Measurements from ENCODE around the gene RRAGC. TPM values are rescaled to one million over a fixed set of nuclear protein-coding genes. Genes with fewer than 3 reads are reported as not detected.

Gene RRAGC
- total RNA-seq, 1 donor from 2014 or later: 21.1 TPM

- DNase-seq (ENCODE audit: low spot score in 2 of 2, unreplicated experiment in 2 of 2): no peak
- Mint-ChIP-seq H3K36me3 (no peaks in the 10 kb centered on the region), H3K27me3 (ENCODE audit: low read depth) (peaks cover 86% of the 10 kb centered on the region), H3K4me1 (peaks cover 24% of the 10 kb centered on the region), H3K9me3 (no peaks in the 10 kb centered on the region), H3K27ac (no peak overlapping the region), H3K4me3 (peak overlapping the region; percentile 31)
- TF ChIP-seq, protein P1, sequence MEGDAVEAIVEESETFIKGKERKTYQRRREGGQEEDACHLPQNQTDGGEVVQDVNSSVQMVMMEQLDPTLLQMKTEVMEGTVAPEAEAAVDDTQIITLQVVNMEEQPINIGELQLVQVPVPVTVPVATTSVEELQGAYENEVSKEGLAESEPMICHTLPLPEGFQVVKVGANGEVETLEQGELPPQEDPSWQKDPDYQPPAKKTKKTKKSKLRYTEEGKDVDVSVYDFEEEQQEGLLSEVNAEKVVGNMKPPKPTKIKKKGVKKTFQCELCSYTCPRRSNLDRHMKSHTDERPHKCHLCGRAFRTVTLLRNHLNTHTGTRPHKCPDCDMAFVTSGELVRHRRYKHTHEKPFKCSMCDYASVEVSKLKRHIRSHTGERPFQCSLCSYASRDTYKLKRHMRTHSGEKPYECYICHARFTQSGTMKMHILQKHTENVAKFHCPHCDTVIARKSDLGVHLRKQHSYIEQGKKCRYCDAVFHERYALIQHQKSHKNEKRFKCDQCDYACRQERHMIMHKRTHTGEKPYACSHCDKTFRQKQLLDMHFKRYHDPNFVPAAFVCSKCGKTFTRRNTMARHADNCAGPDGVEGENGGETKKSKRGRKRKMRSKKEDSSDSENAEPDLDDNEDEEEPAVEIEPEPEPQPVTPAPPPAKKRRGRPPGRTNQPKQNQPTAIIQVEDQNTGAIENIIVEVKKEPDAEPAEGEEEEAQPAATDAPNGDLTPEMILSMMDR (IDR thresholded peaks at IDR 0.05; ENCODE audit: unreplicated experiment): no peak
Observed at GRCh38 chr1:38819040-38819439, 40.5 kb downstream of the RRAGC start.

DNA sequence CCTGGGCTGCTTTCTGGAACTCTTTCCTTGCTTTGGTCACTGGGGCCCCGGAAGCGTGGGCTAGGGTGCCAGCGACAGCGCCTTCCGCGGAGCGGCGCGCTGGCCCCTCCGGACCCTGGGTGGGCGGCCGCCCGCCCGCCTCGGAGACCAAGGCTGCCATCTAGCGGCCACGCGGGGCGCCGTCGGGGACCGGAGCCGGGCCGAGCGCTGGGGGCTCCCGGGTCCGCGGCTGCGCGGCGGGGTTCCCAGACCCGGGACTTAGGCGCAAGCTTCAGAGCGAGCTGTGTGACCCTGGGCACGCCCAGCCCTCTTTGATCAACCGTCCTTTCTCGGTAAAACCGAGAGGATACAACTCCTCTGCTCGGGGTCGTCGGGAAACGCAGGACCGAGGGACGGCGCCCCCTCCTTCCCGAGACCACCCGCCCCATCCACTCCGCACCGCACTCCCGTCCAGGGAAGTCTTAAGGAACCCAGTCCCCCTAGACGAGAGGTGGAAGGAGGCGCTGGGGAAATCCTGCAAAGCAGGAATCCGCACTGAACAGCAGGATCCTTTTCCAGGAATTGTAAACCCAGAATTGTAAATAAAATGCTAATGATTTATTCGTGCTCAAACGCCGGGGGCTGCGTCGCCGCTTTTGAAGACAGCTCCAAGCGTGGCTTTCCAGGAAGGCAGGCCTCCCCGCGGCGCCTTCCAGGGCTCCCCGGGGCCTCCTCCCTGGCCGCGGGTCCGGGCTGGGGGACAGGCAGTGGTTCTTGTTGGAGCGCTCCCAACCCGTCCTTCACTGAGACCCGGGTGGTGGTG lies 41.2 kb downstream of the RRAGC start:
- H3K27ac Mint-ChIP-seq: no peak overlapping the region
- H3K36me3 Mint-ChIP-seq: no peaks in the 10 kb centered on the region
- peak; percentile 59 to 85 for DNase-seq (ENCODE audit: low spot score in 2 of 2, unreplicated experiment in 2 of 2)
- H3K4me1 Mint-ChIP-seq: peaks cover 25% of the 10 kb centered on the region
- peak overlapping the region; percentile 61 for H3K4me3 Mint-ChIP-seq
- TF ChIP-seq, protein P1 (IDR thresholded peaks at IDR 0.05; ENCODE audit: unreplicated experiment): peak; percentile 79
- H3K9me3 Mint-ChIP-seq: no peaks in the 10 kb centered on the region
- peaks cover 92% of the 10 kb centered on the region for H3K27me3 Mint-ChIP-seq (ENCODE audit: low read depth)

DNA sequence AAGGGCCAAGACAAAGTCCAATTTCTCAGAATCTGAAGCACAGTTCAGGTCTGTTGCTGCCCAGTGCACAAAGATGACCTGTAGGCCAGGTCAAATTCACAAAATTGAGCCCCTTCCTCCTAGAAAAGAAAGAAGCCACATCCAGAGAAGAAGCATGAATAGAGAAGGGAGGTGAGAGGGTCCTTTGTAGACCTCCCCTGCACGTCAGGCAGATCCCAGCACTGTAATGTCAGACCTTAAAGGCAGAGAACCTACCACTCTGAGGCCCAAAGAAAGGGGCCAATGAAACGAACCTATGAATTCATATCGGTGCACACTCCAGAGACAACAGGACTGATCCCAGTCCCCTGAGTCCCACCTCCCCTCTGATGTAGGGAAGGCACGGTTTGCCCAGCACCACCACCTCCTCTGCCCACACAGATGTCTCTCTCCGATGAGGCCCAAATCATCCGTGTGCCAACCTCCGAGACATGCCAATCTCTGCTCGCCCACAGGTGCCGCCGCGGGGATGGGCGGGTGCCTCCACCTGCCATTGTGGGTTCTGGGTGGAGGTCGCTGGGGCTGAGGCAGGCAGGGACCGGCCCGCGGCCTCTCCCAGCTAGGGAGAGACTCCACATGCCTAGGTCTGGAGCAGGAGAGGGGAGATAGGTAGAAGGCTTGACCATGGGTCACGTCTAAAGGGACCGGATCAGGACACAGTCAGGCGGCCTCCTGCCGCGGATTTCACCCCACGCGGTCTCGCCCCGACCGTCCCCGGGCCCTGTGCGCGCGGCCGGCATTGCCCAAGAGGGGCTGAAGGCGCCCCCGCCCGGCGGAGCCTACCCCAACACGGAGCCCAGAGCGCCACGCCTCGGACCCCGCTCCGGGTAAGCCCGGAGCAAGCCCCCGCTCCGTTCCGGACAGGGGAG lies 42.1 kb downstream of the RRAGC start:
- Mint-ChIP-seq H3K27me3 (ENCODE audit: low read depth) (peaks cover 95% of the 10 kb centered on the region), H3K4me3 (peak overlapping the region; percentile 31), H3K36me3 (no peaks in the 10 kb centered on the region), H3K9me3 (no peaks in the 10 kb centered on the region), H3K27ac (no peak overlapping the region), H3K4me1 (peaks cover 25% of the 10 kb centered on the region)
- DNase-seq (ENCODE audit: low spot score in 2 of 2, unreplicated experiment in 2 of 2): no peak
- TF ChIP-seq, protein P1 (IDR thresholded peaks at IDR 0.05; ENCODE audit: unreplicated experiment): no peak

GRCh38 chr1:38815903-38816627 lies 43.5 kb downstream of the RRAGC start:
- Mint-ChIP-seq H3K27me3 (ENCODE audit: low read depth) (peaks cover 95% of the 10 kb centered on the region), H3K4me3 (no peak overlapping the region), H3K4me1 (peaks cover 25% of the 10 kb centered on the region), H3K9me3 (no peaks in the 10 kb centered on the region), H3K27ac (no peak overlapping the region), H3K36me3 (no peaks in the 10 kb centered on the region)
- DNase-seq (ENCODE audit: low spot score in 2 of 2, unreplicated experiment in 2 of 2): no peak
- TF ChIP-seq, protein P1 (IDR thresholded peaks at IDR 0.05; ENCODE audit: unreplicated experiment): no peak

- Mint-ChIP-seq H3K4me3 (no peak overlapping the region), H3K4me1 (peaks cover 25% of the 10 kb centered on the region), H3K9me3 (no peaks in the 10 kb centered on the region), H3K27me3 (ENCODE audit: low read depth) (peaks cover 95% of the 10 kb centered on the region), H3K27ac (no peak overlapping the region), H3K36me3 (no peaks in the 10 kb centered on the region)
- TF ChIP-seq, protein P1 (IDR thresholded peaks at IDR 0.05; ENCODE audit: unreplicated experiment): no peak
- DNase-seq (ENCODE audit: low spot score in 2 of 2, unreplicated experiment in 2 of 2): no peak
Observed at GRCh38 chr1:38814984-38815464, 44.5 kb downstream of the RRAGC start.
